Naive thymus-derived CD4-positive, alpha-beta T cell (primary cell): ENCODE data around the gene BBS4. TPM values are rescaled to one million over a fixed set of nuclear protein-coding genes. Genes with fewer than 3 reads are reported as not detected.

Experiments
- ATAC-seq: fragments of 150-1000 bp; cut with Tn5 transposase; 2 replicates; pipeline ENCODE4 v1.10.0; 2021; ENCODE audit warnings: mild to moderate bottlenecking, moderate library complexity
- CTCF ChIA-PET: fragments of 350-600 bp; sonication (Branson Sonifier 250); formaldehyde crosslinking; loops from one replicate; lab custom pipeline; 2021; ENCODE audit warnings: antibody characterized with exemption; lab: Charles Lee
- POLR2A ChIA-PET: fragments of 350-600 bp; sonication (Branson Sonifier 250); formaldehyde crosslinking; loops from one replicate; lab custom pipeline; 2021; ENCODE audit warnings: antibody characterized with exemption, inconsistent platforms; lab: Charles Lee
- DNase-seq, 9 donors: peaks; one replicate each; pipeline versions ENCODE4 v3.0.0 to v3.0.0-alpha.2; 2020 to 2022; ENCODE audit warnings: mixed read lengths in 1 of 9
- H3K27ac ChIP-seq: one replicate; pipeline ENCODE4 v1.7.0; 2013; ENCODE audit warnings: mild to moderate bottlenecking, low read depth, low read length, moderate library complexity
- H3K27me3 ChIP-seq, 2 donors: one replicate each; pipeline ENCODE4 v1.7.0; 2013; ENCODE audit warnings: low read length in 2 of 2, mild to moderate bottlenecking in 2 of 2, moderate library complexity in 2 of 2; ENCODE audit not compliant: control insufficient read depth in 2 of 2, insufficient read depth in 2 of 2
- H3K36me3 ChIP-seq, 3 experiments: 1 replicate in 2 of 3; 2 replicates in 1 of 3; pipeline ENCODE4 v1.7.0; 2013; ENCODE audit warnings: low read length in 3 of 3, mild to moderate bottlenecking in 3 of 3, moderate library complexity in 1 of 3; ENCODE audit not compliant: insufficient read depth in 3 of 3, control insufficient read depth in 2 of 3
- H3K4me1 ChIP-seq, 2 donors: one replicate each; pipeline ENCODE4 v1.7.0; 2013; ENCODE audit warnings: low read length in 2 of 2, mild to moderate bottlenecking in 2 of 2, moderate library complexity in 1 of 2; ENCODE audit not compliant: control insufficient read depth in 2 of 2, insufficient read depth in 2 of 2
- H3K4me3 ChIP-seq: 2 replicates; pipeline ENCODE4 v1.7.0; 2013; ENCODE audit warnings: mild to moderate bottlenecking, low read length
- H3K9me3 ChIP-seq, 3 experiments: 1 replicate in 2 of 3; 2 replicates in 1 of 3; pipeline ENCODE4 v1.7.0; 2013; ENCODE audit warnings: low read length in 3 of 3; ENCODE audit not compliant: control insufficient read depth in 2 of 3
- H3K27ac Mint-ChIP-seq, 9 donors: one replicate each; pipeline ENCODE4 v1.8.0; 2020 to 2022; ENCODE audit warnings: mixed read lengths in 9 of 9, mild to moderate bottlenecking in 8 of 9, moderate library complexity in 5 of 9, inconsistent platforms in 2 of 9
- H3K27me3 Mint-ChIP-seq, 5 donors: one replicate each; pipeline ENCODE4 v1.8.0; 2021 to 2022; ENCODE audit warnings: mixed read lengths in 5 of 5, mild to moderate bottlenecking in 1 of 5
- H3K36me3 Mint-ChIP-seq, 5 donors: one replicate each; pipeline ENCODE4 v1.8.0; 2020 to 2022; ENCODE audit warnings: mixed read lengths in 5 of 5, mild to moderate bottlenecking in 3 of 5, inconsistent platforms in 1 of 5
- H3K4me1 Mint-ChIP-seq, 7 donors: one replicate each; pipeline ENCODE4 v1.8.0; 2020 to 2022; ENCODE audit warnings: mixed read lengths in 7 of 7, mild to moderate bottlenecking in 3 of 7, inconsistent platforms in 1 of 7
- H3K4me3 Mint-ChIP-seq, 10 donors: one replicate each; pipeline ENCODE4 v1.8.0; 2020 to 2022; ENCODE audit warnings: mild to moderate bottlenecking in 10 of 10, mixed read lengths in 10 of 10, moderate library complexity in 6 of 10, inconsistent platforms in 2 of 10
- H3K9me3 Mint-ChIP-seq, 11 donors: one replicate each; pipeline ENCODE4 v1.8.0; 2020 to 2022; ENCODE audit warnings: mixed read lengths in 11 of 11, mild to moderate bottlenecking in 4 of 11, inconsistent platforms in 1 of 11, moderate library complexity in 1 of 11
- intact Hi-C, 2 donors: fragments of 100-400 bp; cut with micrococcal nuclease; formaldehyde crosslinking; loops; one replicate each; pipeline ENCODE4 v1.15.1; 2023
- polyA plus RNA-seq, 2 donors: library from polyadenylated mRNA; unstranded; fragments of 300-500 nt; fragmentation: Illumina TruSeq; gene quantifications; one replicate each; pipeline ENCODE4 v1.2.3, GENCODE V29; 2021
- total RNA-seq, 6 experiments: library from RNA in 5 of 6; stranded (reverse) in 5 of 6; gene quantifications; 1 replicate in 5 of 6; 2 replicates in 1 of 6; pipeline ENCODE4 v1.2.3 and lab custom pipeline; 2021 to 2026

The BBS4 gene
- total and polyA plus RNA-seq, 7 experiments from 2014 or later, result 9.6 to 26.5 (median 14.0) TPM

DNA sequence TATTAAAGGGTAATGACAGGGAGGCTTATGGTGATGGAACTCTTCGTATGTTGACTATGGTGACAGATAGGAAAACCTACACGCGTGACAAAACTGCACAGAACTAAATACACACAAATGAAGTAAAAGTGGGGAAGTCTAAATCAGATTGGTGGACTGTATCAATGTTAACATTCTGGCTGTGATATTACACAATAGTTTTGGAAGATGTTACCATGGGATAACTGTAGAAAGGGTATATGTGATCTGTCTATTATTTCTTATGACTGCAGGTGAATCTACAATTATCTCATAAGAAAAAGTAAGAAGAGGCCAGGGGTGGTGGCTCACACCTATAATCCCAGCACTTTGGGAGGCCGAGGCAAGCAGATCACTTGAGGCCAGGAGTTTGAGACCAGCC, 9.2 kb upstream of the BBS4 start:
- Histone ChIP-seq H3K27me3 (peaks cover 0 to 3% of the 10 kb centered on the region in 2 donors), H3K4me1 (no peaks in the 10 kb centered on the region), H3K9me3 (no peaks in the 10 kb centered on the region), H3K36me3 (no peaks in the 10 kb centered on the region), H3K4me3 (no peak overlapping the region), H3K27ac (no peak overlapping the region)
- ATAC-seq (no peak), DNase-seq (no peak)
- no peak overlapping the region for H3K4me3 Mint-ChIP-seq
- peaks cover 15 to 57% (median 20%) of the 10 kb centered on the region in 5 donors for H3K27me3 Mint-ChIP-seq
- ChIA-PET POLR2A (no interaction called here), CTCF (no interaction called here)
- no peaks in the 10 kb centered on the region for H3K9me3 Mint-ChIP-seq
- no peak overlapping the region for H3K27ac Mint-ChIP-seq
- intact Hi-C loops, result loop anchor here (10.0 kb wide), 3 partner anchors 72 to 362 kb away; no protein-coding TSS in a partner anchor
- H3K4me1 Mint-ChIP-seq, result no peaks in the 10 kb centered on the region
- no peaks in the 10 kb centered on the region for H3K36me3 Mint-ChIP-seq

DNA sequence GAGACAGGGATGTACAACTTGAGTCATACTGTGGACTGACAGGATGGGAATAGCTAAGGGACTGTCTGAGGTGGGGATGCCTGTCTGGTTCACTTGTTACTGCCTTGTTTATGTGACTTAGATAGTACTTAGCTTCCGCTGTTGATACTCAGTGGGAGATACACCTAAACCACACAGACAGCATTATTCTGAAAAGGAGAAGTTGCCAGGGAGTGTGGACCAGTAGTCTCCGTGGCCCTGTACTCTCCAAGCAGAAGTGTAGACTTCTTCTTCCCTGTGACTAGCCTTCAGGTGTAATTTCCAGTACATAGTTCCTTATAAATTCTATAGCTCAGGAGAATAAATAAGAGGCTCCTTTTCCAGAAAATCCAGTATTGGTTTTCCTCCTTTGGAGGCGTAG, 5.1 kb upstream of the BBS4 start:
- Histone ChIP-seq H3K4me3 (no peak overlapping the region), H3K36me3 (no peaks in the 10 kb centered on the region), H3K9me3 (no peaks in the 10 kb centered on the region), H3K4me1 (no peaks in the 10 kb centered on the region), H3K27ac (no peak overlapping the region), H3K27me3 (peaks cover 0 to 3% of the 10 kb centered on the region in 2 donors)
- Mint-ChIP-seq H3K4me3 (no peak overlapping the region), H3K27ac (no peak overlapping the region), H3K27me3 (peaks cover 11 to 43% (median 20%) of the 10 kb centered on the region in 5 donors), H3K4me1 (peaks cover 7 to 12% (median 9%) of the 10 kb centered on the region in 7 donors), H3K9me3 (no peaks in the 10 kb centered on the region), H3K36me3 (no peaks in the 10 kb centered on the region)
- POLR2A ChIA-PET, result no interaction called here
- peak; percentile 56 for ATAC-seq
- CTCF ChIA-PET, result interaction anchor here (0.6 kb wide), 1 partner anchor 390 kb away, joined by 4 read pairs; no protein-coding TSS in a partner anchor
- intact Hi-C loops, result loop anchor here in 1 of 2 donors (10.0 kb wide), 1 partner anchor 446 kb away; the partner anchor contains the start of gene PKM
- DNase-seq, result no peak

DNA sequence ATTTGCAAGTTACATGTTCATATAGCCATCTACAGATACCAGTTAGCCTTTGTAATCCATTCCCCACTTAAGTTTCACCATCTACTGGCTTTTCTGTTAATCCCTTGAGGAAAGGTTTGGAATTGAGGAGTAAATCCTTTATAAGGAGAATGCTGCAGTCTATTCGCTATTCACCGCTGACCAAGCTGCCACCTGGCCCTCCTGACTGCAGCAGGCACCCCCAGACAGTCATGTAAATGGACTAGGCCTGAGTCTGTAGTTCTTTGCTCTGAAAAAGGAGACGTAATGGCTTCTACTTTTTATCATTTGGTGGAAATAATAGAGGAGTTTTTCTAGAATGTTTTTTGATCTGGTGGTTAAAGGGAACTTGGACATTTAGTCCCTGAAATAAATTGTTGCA, 3.2 kb upstream of the BBS4 start:
- POLR2A ChIA-PET, result interaction anchor here (0.6 kb wide), 1 partner anchor 46 kb away, joined by 3 read pairs; no protein-coding TSS in a partner anchor
- peaks cover 7 to 20% (median 18%) of the 10 kb centered on the region in 7 donors for H3K4me1 Mint-ChIP-seq
- no peak for DNase-seq

DNA sequence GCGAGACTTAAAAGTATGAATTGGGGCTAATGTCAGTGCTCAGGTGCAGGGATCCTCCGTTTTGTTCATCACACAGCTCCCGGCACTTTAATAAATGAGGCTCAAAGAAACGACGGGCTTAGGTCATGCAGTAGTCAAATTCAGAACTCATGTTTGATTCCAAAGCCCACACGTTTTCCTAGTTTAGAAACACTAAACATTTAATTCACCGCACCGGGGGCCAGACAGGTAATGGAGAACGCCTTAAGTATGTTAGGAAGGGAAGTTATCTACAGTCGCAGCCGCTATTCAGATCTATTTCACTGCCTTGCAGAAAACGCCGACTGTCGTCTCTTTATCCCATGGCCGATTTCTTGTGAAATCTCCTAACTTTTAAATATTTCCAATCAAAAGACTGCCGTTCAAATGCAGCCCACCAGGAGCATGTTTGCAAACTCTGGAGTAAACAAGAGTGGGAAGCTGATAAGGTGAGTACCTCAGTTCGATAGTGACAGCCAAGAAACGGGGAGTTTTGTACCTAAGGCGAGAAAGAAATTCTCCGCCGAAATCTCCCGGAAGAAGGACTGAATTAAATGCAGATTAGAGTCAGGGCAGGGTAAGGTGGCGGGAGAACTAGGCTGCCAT, 594 bp upstream of the BBS4 start:
- Histone ChIP-seq H3K4me3 (peak overlapping the region; percentile 99), H3K9me3 (no peaks in the 10 kb centered on the region), H3K36me3 (peaks cover 0 to 4% (median 0%) of the 10 kb centered on the region in 3 experiments), H3K4me1 (peaks cover 0 to 5% of the 10 kb centered on the region in 2 donors), H3K27ac (peak overlapping the region; percentile 82), H3K27me3 (no peaks in the 10 kb centered on the region)
- Mint-ChIP-seq H3K9me3 (no peaks in the 10 kb centered on the region), H3K27ac (peak overlapping the region; percentile 91 to 98 (median 96)), H3K27me3 (peaks cover 0 to 6% (median 0%) of the 10 kb centered on the region in 5 donors), H3K36me3 (no peaks in the 10 kb centered on the region), H3K4me3 (peak overlapping the region; percentile 93 to 99 (median 98)), H3K4me1 (peaks cover 8 to 25% (median 20%) of the 10 kb centered on the region in 7 donors)
- DNase-seq (peak in 2 of 9 donors; percentile 18 to 20), ATAC-seq (no peak)
- POLR2A ChIA-PET, result interaction anchor here (0.6 to 1.3 kb wide), 9 partner anchors 9 to 454 kb away, joined by 3 to 5 read pairs (median 3); partner anchors contain the start of genes ADPGK, ARIH1 and PKM
- CTCF ChIA-PET, result interaction anchor here (0.5 to 1.1 kb wide), 3 partner anchors 37 to 465 kb away, joined by 3 to 4 read pairs (median 3); no protein-coding TSS in a partner anchor
- intact Hi-C loops, result loop anchor here (5.0 to 10.0 kb wide), 3 partner anchors 213 to 451 kb away; partner anchors contain the start of genes ARIH1 (in 1 of the 2), HEXA (in 1 of the 2) and PKM (in 1 of the 2)

More for the DNA sequence above, 3.2 kb upstream of the BBS4 start:
- no peak overlapping the region for H3K4me3 Mint-ChIP-seq
- CTCF ChIA-PET, result no interaction called here
- peaks cover 4 to 31% (median 13%) of the 10 kb centered on the region in 5 donors for H3K27me3 Mint-ChIP-seq
- H3K27me3 ChIP-seq, result peaks cover 0 to 3% of the 10 kb centered on the region in 2 donors
- peaks cover 0 to 4% (median 0%) of the 10 kb centered on the region in 3 experiments for H3K36me3 ChIP-seq
- H3K4me1 ChIP-seq, result peaks cover 0 to 5% of the 10 kb centered on the region in 2 donors
- H3K36me3 Mint-ChIP-seq, result no peaks in the 10 kb centered on the region
- no peaks in the 10 kb centered on the region for H3K9me3 Mint-ChIP-seq
- intact Hi-C loops, result loop anchor here in 1 of 2 donors (10.0 kb wide), 1 partner anchor 448 kb away; the partner anchor contains the start of gene PKM
- no peak overlapping the region for H3K4me3 ChIP-seq
- no peak for ATAC-seq
- no peaks in the 10 kb centered on the region for H3K9me3 ChIP-seq
- H3K27ac Mint-ChIP-seq, result peak overlapping the region in 2 of 9 donors; percentile 15 to 55
- H3K27ac ChIP-seq, result no peak overlapping the region

DNA sequence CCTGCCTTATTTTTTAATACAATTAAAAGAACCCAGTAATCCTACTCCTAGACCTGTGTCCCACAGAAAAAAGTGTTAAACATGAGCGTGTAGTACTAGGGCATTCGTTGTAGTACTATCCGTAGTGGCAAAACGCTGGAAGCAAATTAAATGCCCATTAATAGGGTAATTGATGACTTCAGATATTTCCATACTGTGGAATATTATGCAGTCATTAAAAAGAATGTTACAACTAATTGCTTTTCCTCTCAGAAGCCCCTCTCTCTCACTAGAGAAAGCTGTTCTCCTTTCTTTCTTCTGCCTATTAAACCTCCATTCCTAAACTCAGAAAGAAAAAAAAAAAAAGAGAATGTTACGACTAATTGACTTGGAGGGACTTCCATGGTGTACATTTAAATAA, 2.7 kb downstream of the BBS4 start:
- Histone ChIP-seq H3K27me3 (no peaks in the 10 kb centered on the region), H3K4me1 (peaks cover 0 to 5% of the 10 kb centered on the region in 2 donors), H3K36me3 (peaks cover 0 to 4% (median 0%) of the 10 kb centered on the region in 3 experiments), H3K27ac (no peak overlapping the region), H3K9me3 (no peaks in the 10 kb centered on the region), H3K4me3 (no peak overlapping the region)
- Mint-ChIP-seq H3K4me1 (peaks cover 11 to 32% (median 18%) of the 10 kb centered on the region in 7 donors), H3K4me3 (no peak overlapping the region), H3K9me3 (no peaks in the 10 kb centered on the region), H3K36me3 (peaks cover 0 to 4% (median 0%) of the 10 kb centered on the region in 5 donors), H3K27me3 (no peaks in the 10 kb centered on the region), H3K27ac (no peak overlapping the region)
- no peak for DNase-seq
- intact Hi-C loops, result loop anchor here (5.0 to 10.0 kb wide), 3 partner anchors 216 to 454 kb away; partner anchors contain the start of genes ARIH1 (in 1 of the 2), HEXA (in 1 of the 2) and PKM (in 1 of the 2)
- ChIA-PET CTCF (no interaction called here), POLR2A (no interaction called here)
- no peak for ATAC-seq

DNA sequence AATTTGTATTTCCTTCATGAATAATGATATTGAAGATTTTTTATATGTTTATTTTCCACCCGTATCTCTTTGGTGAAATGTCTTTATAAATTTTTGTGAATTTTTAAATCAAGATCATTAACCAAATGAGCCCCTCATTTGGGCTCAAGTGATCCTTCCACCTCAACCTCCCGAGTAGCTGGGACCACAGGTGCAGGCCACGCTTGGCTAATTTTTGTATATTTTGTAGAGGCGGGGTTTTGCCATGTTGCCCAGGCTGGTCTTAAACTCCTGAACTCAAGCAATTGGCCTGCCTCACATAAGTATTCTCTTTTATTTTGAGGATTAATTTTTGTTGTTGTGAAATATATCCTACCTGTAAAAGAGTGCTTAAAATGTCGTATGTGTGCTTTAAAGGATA, 4.9 kb downstream of the BBS4 start:
- Mint-ChIP-seq H3K27me3 (no peaks in the 10 kb centered on the region), H3K36me3 (peaks cover 0 to 7% (median 4%) of the 10 kb centered on the region in 5 donors), H3K27ac (no peak overlapping the region), H3K4me1 (peaks cover 8 to 35% (median 19%) of the 10 kb centered on the region in 7 donors), H3K9me3 (peaks cover 0 to 3% (median 0%) of the 10 kb centered on the region in 11 donors), H3K4me3 (no peak overlapping the region)
- ATAC-seq, result no peak
- H3K9me3 ChIP-seq, result no peaks in the 10 kb centered on the region
- CTCF ChIA-PET, result no interaction called here
- H3K36me3 ChIP-seq, result peaks cover 0 to 4% (median 0%) of the 10 kb centered on the region in 3 experiments
- intact Hi-C loops, result no loop called here
- no peak overlapping the region for H3K27ac ChIP-seq
- peaks cover 0 to 5% of the 10 kb centered on the region in 2 donors for H3K4me1 ChIP-seq
- H3K4me3 ChIP-seq, result no peak overlapping the region
- no peaks in the 10 kb centered on the region for H3K27me3 ChIP-seq
- POLR2A ChIA-PET, result no interaction called here
- DNase-seq, result no peak
